Cerebellar cortex (tissue), 1 donor: ENCODE data around the gene PANX2.

Experiments
- DNase-seq: peaks from one replicate; pipeline ENCODE4 v3.0.0-alpha.2; 2015; ENCODE audit warnings: low spot score

Gene PANX2

GRCh38 chr22:50216055-50216683, 45.6 kb downstream of the PANX2 start:
- no peak for DNase-seq

DNA sequence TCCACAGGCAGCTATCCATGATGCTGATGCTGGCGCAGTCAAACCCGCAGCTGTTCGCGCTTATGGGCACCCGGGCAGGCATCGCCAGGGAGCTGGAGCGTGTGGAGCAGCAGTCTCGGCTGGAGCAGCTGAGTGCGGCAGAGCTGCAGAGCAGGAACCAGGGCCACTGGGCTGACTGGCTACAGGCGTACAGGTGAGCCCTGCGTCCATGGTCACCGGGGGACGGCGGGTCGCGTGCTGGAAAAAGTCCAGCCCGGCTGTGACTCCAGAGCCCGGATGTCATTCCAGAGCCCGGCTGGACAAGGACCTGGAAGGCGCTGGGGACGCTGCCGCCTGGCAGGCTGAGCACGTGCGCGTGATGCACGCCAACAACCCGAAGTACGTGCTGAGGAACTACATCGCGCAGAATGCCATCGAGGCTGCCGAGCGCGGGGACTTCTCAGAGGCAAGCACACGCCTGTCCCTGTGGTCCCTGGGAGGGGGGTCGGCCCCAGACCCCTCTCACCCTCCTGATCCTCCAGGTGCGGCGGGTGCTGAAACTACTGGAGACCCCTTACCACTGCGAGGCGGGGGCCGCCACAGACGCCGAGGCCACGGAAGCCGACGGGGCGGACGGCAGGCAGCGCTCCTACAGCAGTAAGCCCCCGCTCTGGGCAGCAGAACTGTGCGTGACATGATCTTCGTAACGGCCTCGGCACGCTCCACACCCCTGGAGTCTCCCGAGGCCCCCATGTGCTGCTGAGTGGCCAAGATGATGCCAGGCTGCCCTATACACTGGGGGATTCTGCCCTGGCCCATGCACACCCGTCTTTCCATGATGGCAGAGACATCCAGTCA, 46.4 kb downstream of the PANX2 start:
- DNase-seq: no peak

GRCh38 chr22:50217543-50218152, 47.1 kb downstream of the PANX2 start:
- DNase-seq: no peak

GRCh38 chr22:50218153-50218995, 47.8 kb downstream of the PANX2 start:
- no peak for DNase-seq

- DNase-seq: peak; percentile 58
These were observed 48.6 kb downstream of the PANX2 start for GRCh38 chr22:50218996-50219727.

DNA sequence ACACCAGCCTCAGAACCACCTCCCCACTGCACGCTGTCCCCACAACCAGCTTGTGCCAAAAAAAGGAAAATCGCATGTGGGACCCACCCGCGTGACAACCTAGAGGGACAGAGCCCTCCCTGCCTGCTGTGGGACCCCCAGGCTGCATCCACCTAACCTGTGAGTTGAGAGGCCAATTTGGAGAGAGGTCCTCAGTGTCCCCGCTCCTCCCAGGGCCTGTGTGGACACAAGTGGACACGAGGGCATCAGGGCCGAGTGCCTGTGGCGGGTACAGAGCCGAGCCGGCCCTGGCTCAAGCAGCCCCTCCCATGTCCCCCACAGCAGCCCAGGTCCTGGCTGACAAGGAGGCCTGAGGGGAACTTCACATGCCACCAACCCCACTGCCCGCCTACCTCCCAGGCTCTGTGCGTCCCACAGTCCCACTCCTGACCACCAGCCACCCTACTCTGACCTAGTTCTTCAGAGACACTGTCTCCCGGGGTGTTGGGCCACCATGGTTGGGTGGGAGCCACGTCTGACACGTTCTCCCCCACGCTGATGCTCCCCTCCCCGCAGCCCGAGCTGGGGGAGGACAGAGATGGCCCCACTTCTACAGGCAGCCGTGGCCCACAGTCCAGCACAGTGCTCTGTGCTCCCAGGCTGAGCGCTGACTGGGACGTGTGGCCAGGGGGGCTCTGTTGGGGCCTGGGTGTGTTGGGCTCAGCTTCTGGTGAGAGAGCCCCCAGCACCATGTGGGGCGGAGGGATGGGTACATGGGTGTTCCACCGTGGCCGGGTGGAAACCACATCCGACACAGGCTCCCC, 49.5 kb downstream of the PANX2 start:
- no peak for DNase-seq

DNA sequence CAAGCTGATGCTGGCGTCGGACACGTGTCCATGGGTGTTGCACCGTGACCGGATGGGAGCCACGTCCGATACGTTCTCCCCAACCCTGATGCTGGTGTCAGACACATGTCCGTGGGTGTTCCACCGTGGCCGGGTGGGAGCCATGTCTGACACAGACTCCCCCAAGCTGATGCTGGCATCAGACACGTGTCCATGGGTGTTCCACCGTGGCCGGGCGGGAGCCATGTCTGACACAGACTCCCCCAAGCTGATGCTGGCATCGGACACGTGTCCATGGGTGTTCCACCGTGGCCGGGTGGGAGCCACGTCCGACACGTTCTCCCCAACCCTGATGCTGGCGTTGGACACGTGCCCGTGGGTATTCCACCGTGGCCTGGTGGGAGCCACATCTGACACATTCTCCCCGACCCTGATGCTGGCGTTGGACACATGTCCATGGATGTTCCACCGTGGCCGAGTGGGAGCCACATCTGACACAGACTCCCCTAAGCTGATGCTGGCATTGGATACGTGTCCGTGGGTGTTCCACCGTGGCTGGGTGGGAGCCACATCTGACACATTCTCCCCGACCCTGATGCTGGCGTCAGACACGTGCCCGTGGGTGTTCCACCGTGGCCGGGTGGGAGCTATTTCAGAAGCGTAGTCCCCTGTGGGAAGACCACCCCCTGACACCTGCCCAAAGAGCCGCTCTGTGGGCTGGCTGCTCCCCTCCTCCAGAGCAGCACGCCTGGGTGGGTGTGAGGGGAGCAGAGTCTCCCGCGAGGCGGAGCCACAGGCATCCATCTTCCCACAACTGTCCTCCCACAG, 50.3 kb downstream of the PANX2 start:
- DNase-seq: no peak

- DNase-seq: no peak
These were observed 51.1 kb downstream of the PANX2 start for GRCh38 chr22:50221410-50222300.

DNA sequence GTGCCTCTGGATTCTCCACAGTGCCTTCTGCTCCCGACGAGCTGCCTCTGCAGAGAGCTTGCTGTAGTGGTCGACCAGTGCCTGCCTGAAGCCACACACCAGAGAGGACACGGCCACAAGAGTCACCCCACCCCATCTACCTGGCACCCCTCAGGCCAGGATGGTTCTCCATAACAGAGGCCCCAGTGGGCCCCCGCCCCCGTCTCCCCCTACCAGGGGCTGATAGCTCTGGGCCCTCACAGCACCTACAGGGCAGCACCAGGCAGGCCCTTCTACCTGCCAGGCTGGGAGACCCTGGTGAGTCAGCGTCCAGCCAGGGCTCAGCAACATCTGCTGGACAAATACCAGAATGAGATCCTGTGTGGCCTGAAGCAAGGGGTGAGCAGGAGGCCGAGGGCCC, 52.0 kb downstream of the PANX2 start:
- no peak for DNase-seq

- no peak for DNase-seq
These were observed 53.5 kb downstream of the PANX2 start for GRCh38 chr22:50224071-50224470.

DNA sequence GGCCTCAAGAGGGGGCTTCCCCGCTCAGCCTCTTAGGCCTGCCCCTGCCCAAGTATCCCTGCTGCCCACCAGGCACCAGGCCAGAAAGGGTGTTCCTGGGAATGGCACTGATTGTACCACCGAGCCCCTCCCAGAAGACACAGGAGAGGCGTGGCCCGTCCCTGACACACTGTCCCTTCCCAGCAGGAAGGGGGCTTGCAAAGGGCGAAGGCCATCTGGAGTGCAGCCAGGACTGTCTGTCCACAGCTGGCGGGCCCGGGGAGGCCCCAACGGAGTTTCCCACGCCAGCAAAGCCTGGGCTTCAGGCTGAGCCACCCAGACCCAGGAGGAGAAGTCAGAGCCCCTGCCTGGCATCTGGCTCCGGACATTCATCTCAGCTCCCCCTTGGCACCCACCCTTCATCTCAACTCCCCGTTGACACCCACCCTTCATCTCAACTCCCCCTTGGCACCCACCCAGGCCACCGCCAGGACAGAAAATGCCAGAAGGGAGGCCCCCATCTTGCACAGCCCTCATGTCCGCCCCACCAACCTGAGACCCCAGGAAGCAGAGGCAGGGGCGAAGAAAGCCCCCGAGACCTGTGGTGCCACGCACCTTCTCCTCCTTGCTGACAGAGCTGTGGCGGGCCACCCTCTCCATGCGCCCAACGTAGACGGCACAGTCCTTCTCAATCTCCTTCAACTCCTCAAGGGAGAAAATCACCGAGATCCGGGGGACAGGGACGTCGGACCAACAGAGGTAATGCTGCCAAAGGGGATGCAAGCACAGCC, 54.9 kb downstream of the PANX2 start:
- no peak for DNase-seq

- no peak for DNase-seq
These were observed 55.7 kb downstream of the PANX2 start for GRCh38 chr22:50226063-50226874.

GRCh38 chr22:50226875-50227165, 56.3 kb downstream of the PANX2 start:
- DNase-seq: no peak

GRCh38 chr22:50227579-50228215, 57.2 kb downstream of the PANX2 start:
- no peak for DNase-seq

GRCh38 chr22:50228366-50228765, 57.8 kb downstream of the PANX2 start:
- no peak for DNase-seq

DNA sequence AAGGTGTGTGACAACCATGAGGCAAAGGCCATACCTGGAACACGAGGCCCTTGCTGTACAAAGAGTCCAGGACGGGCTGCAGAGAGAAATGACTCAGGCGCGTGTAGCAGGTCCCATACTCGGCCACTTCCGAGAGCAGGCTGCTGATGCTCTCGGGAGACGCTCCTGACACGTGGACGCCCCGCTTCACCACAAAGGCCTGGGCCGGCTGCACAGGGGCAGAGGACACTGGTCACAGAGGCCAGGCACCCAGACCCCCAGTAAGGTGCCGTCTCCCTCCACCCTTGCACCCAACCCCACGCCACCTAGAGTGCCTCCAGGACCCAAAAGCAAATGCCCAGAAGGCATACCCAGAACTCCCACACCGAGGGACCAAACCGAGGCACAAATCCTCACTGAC, 58.8 kb downstream of the PANX2 start:
- no peak for DNase-seq
